Inferior parietal cortex (tissue), 1 donor: Measurements from ENCODE around the gene RECK.
A peak's percentile ranks its signal among the peaks of the same experiment; 100 is the strongest.

ENCODE experiments used
- DNase-seq: peaks from one replicate; pipeline ENCODE4 v3.0.0-alpha.2; 2016; ENCODE audit errors: extremely low spot score

Gene RECK

GRCh38 chr9:36137392-36138004 is 100.8 kb downstream of the RECK start:
- DNase-seq, result no peak

- no peak for DNase-seq
Measured at GRCh38 chr9:36138496-36138895, 101.8 kb downstream of the RECK start.

GRCh38 chr9:36138901-36139300 is 102.2 kb downstream of the RECK start:
- DNase-seq, result no peak

GRCh38 chr9:36140086-36141084 is 103.7 kb downstream of the RECK start:
- DNase-seq, result no peak

GRCh38 chr9:36141288-36141687 is 104.6 kb downstream of the RECK start:
- no peak for DNase-seq

- no peak for DNase-seq
Measured at GRCh38 chr9:36141761-36142160, 105.0 kb downstream of the RECK start.

GRCh38 chr9:36142510-36143244 is 106.0 kb downstream of the RECK start:
- no peak for DNase-seq

GRCh38 chr9:36143245-36143641 is 106.5 kb downstream of the RECK start:
- no peak for DNase-seq

- DNase-seq, result no peak
Measured at GRCh38 chr9:36144309-36145232, 107.9 kb downstream of the RECK start.

- no peak for DNase-seq
Measured at GRCh38 chr9:36145970-36146369, 109.3 kb downstream of the RECK start.

- no peak for DNase-seq
Measured at GRCh38 chr9:36146651-36147050, 109.9 kb downstream of the RECK start.

GRCh38 chr9:36147441-36148175 is 110.9 kb downstream of the RECK start:
- DNase-seq, result no peak

- DNase-seq, result peak; percentile 93
Measured at GRCh38 chr9:36148311-36149051, 111.8 kb downstream of the RECK start.

- DNase-seq, result no peak
Measured at GRCh38 chr9:36149197-36149596, 112.5 kb downstream of the RECK start.

- DNase-seq, result no peak
Measured at GRCh38 chr9:36150574-36151315, 114.0 kb downstream of the RECK start.

GRCh38 chr9:36151316-36152210 is 114.8 kb downstream of the RECK start:
- no peak for DNase-seq

- DNase-seq, result no peak
Measured at GRCh38 chr9:36152741-36153438, 116.2 kb downstream of the RECK start.
